ENCODE data around the gene LCLAT1. TPM values are rescaled to one million over a fixed set of nuclear protein-coding genes. Genes with fewer than 3 reads are reported as not detected.

Gene LCLAT1
- total and polyA plus RNA-seq, 2 of the 4 experiments (the other 2 are of a cell fraction), result 7.5 to 11.5 TPM

GRCh38 chr2:30691091-30691947 lies 244.3 kb downstream of the LCLAT1 start:
- DNase-seq (no peak), ATAC-seq (ENCODE audit: low read depth) (no peak)
- CTCF ChIA-PET, result interaction anchor here (2.6 kb wide), 1 partner anchor 20 kb away, joined by 7 read pairs; no protein-coding TSS in a partner anchor
- peak overlapping the region; percentile 24; the same call in 1 of the 2 replicates for H4K91ac ChIP-seq (ENCODE audit: insufficient read depth, low read depth, low read length)
- no peak overlapping the region for H3K14ac ChIP-seq (replicated peaks; ENCODE audit: low read depth, low read length)
- H3K9me3 ChIP-seq (ENCODE audit: control insufficient read depth, insufficient read depth, low read length), result no peaks in the 10 kb centered on the region
- intact Hi-C loops (cut with micrococcal nuclease), result loop anchor here (5.0 kb wide), 1 partner anchor 389 kb away; no protein-coding TSS in a partner anchor
- peak overlapping the region in 1 of 2 experiments; percentile 5; a peak in 1 of 4 replicates for H4K8ac ChIP-seq (ENCODE audit: low read depth in 2 of 2, low read length in 2 of 2)
- H4K5ac ChIP-seq (ENCODE audit: low read depth, low read length), result peak overlapping the region; percentile 73; the same call in 1 of the 2 replicates
- in situ Hi-C loops (cut with MboI; ENCODE audit: low sequenced_read_pairs), result no loop called here
- H2AK9ac ChIP-seq (replicated peaks; ENCODE audit: low read depth, low read length, poor library complexity), result no peak overlapping the region
- 0 out of 4 replicates have a peak, but pooled peaks cover 0 to 2% of the 10 kb centered on the region in 2 experiments for H3K79me1 ChIP-seq (ENCODE audit: low read depth in 1 of 2, low read length in 2 of 2)
- BruUV-seq (replicated peaks), result no TSS peak
- H2BK20ac ChIP-seq (ENCODE audit: low read depth, low read length), result peak overlapping the region; percentile 63
- peak overlapping the region; percentile 50; the same call in 1 of the 2 replicates for H2BK120ac ChIP-seq (ENCODE audit: low read depth, low read length)
- peaks cover 5% of the 10 kb centered on the region; the same call in 1 of the 2 replicates for H3K9me1 ChIP-seq (ENCODE audit: insufficient read depth, low read length)
- no peak overlapping the region for H2BK5ac ChIP-seq (ENCODE audit: low read depth, low read length, poor library complexity, severe bottlenecking)
- no peak overlapping the region for H3K18ac ChIP-seq (ENCODE audit: low read depth, low read length)
- H3K4ac ChIP-seq (ENCODE audit: low read depth, low read length), result peak overlapping the region; percentile 57
- no peaks in the 10 kb centered on the region for H3K27me3 ChIP-seq (ENCODE audit: control insufficient read depth, insufficient read depth, low read length)
- WGBS, 2 experiments (ENCODE audit: extremely low coverage in 2 of 2, insufficient read length in 1 of 2), result 93% methylated on average over 3 of the region's 7 CpGs; no CpG with 5 or more reads in 1 of the 2 experiments
- no peak overlapping the region for H3K4me2 ChIP-seq (ENCODE audit: low read depth, low read length)
- H2AK5ac ChIP-seq (ENCODE audit: low read depth, low read length), result peak overlapping the region; percentile 56
- dilution Hi-C loops (cut with HindIII; ENCODE audit: low sequenced_read_pairs, unreplicated experiment), result no loop called here
- H3K4me1 ChIP-seq (ENCODE audit: control insufficient read depth, insufficient read depth, low read length), result peaks cover 18% of the 10 kb centered on the region
- H3K23ac ChIP-seq (ENCODE audit: low read depth, low read length), result no peak overlapping the region
- POLR2A ChIA-PET (ENCODE audit: unreplicated experiment), result no interaction called here
- H2AFZ ChIP-seq (replicated peaks; ENCODE audit: low read length, poor library complexity), result no peak overlapping the region
- no peaks in the 10 kb centered on the region for H3K36me3 ChIP-seq (ENCODE audit: control insufficient read depth, insufficient read depth, low read length)
- peak overlapping the region; percentile 70; the same call in 1 of the 3 replicates for H2BK15ac ChIP-seq (ENCODE audit: low read depth, low read length)
- H3K9ac ChIP-seq (ENCODE audit: low read depth, low read length), result no peak overlapping the region
- no peak overlapping the region for H3K27ac ChIP-seq (ENCODE audit: insufficient read depth, low read length)
- H4K20me1 ChIP-seq (ENCODE audit: insufficient read depth, low read length), result no peaks in the 10 kb centered on the region
- H3K4me3 ChIP-seq (ENCODE audit: insufficient read depth, low read depth, low read length), result no peak overlapping the region
- no peak overlapping the region for H3K56ac ChIP-seq (ENCODE audit: extremely low read depth, insufficient read depth, low read length)
- TF ChIP-seq ELK1 (IDR thresholded peaks at IDR 0.05; ENCODE audit: borderline replicate concordance, low read depth, low read length) (no peak), RCOR1 (IDR thresholded peaks at IDR 0.05; ENCODE audit: insufficient replicate concordance, low read length) (no peak), BHLHE40 (IDR thresholded peaks at IDR 0.05; ENCODE audit: low read depth, low read length) (no peak), RAD21 (IDR thresholded peaks at IDR 0.05; ENCODE audit: low read length) (no peak), MAZ (IDR thresholded peaks at IDR 0.05; ENCODE audit: borderline replicate concordance, low read depth, low read length) (no peak), CEBPB (IDR thresholded peaks at IDR 0.05; ENCODE audit: low read depth, low read length) (no peak), USF2 (IDR thresholded peaks at IDR 0.05; ENCODE audit: low read depth, low read length) (no peak), NFE2L2 (IDR thresholded peaks at IDR 0.05; ENCODE audit: low read depth, low read length) (no peak), RFX5 (IDR thresholded peaks at IDR 0.05; ENCODE audit: low read depth, low read length) (no peak), CHD1 (IDR thresholded peaks at IDR 0.05; ENCODE audit: low read depth, low read length) (no peak), POLR2A (IDR thresholded peaks at IDR 0.05; ENCODE audit: low read depth, low read length) (no peak), MAFK (IDR thresholded peaks at IDR 0.05; ENCODE audit: low read depth, low read length) (no peak), SMC3 (IDR thresholded peaks at IDR 0.05; ENCODE audit: low read depth, low read length) (no peak), MXI1 (IDR thresholded peaks at IDR 0.05; ENCODE audit: borderline replicate concordance, low read depth, low read length) (no peak)
